ENCODE data around the gene ADARB2. TPM values are rescaled to one million over a fixed set of nuclear protein-coding genes. Genes with fewer than 3 reads are reported as not detected.

Gene ADARB2
- total RNA-seq, 4 donors from 2014 or later: 0.80 to 4.9 (median 2.3) TPM

DNA sequence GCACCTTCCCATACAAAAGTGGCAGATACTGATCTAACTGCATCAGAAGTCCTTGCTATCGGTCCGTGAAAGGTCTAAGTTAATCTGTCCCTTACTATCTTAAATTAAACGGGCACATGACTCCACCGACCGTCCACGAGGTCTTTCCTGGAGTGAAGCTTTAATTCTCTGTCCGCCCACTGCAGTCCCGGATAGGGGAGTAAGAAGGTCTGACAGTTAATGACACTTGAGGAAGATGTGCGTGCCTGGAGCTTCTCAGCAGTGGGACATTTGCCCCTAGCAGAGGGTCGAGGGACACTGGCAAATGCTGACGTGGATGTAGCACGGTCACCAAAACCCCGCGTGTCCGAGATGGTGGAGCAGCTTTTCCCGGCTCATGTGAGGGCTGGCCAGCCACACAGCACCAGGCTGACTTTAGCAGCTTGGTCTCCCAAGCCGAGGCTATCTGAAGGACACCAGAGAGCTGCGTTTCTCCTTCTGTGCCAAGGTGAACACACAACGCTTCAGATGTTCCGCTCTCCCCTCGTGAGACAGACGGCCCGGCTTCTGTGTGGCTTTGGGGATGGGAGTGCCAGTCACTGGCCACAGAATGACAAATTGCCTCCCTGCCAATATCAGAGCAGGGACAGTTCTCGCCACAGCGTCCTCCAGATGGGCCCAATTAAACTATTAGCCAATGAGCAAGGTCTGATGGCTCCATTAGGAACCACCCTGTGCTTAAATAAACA, 86.6 kb downstream of the ADARB2 start:
- WGBS, 2 donors (ENCODE audit: low coverage in 1 of 2): 77 to 80% methylated on average over 4 to 24 of the region's 25 CpGs
- Histone ChIP-seq H3K4me3 (no peak overlapping the region), H3K9me3 (no peaks in the 10 kb centered on the region), H3K27ac (no peak overlapping the region), H3K4me1 (peaks cover 0 to 8% (median 0%) of the 10 kb centered on the region in 4 donors), H3K36me3 (no peaks in the 10 kb centered on the region), H3K27me3 (no peaks in the 10 kb centered on the region)
- no peak for DNase-seq
- TF ChIP-seq POLR2AphosphoS5 (IDR thresholded peaks at IDR 0.05): no peak
- intact Hi-C loops (cut with DNase I; ENCODE audit: low total_unique reads): no loop called here
- in situ Hi-C loops (cut with MboI; ENCODE audit: low pct_ligation_motif_present in 1 of 4, low pct_unique_long_range_greater_than_20kb in 1 of 4, low sequenced_read_pairs in 3 of 4): no loop called here

GRCh38 chr10:1648648-1649047, 88.7 kb downstream of the ADARB2 start:
- Histone ChIP-seq H3K36me3 (no peaks in the 10 kb centered on the region), H3K27me3 (no peaks in the 10 kb centered on the region), H3K4me1 (no peaks in the 10 kb centered on the region), H3K4me3 (no peak overlapping the region), H3K9me3 (no peaks in the 10 kb centered on the region), H3K27ac (no peak overlapping the region)
- intact Hi-C loops (cut with DNase I; ENCODE audit: low total_unique reads) (no loop called here), in situ Hi-C loops (cut with MboI; ENCODE audit: low pct_ligation_motif_present in 1 of 4, low pct_unique_long_range_greater_than_20kb in 1 of 4, low sequenced_read_pairs in 3 of 4) (no loop called here)
- 75% methylated on average over 12 of the region's 12 CpGs; no CpG with 5 or more reads in 1 of the 2 donors for WGBS, 2 donors (ENCODE audit: low coverage in 1 of 2)
- no peak for DNase-seq
- TF ChIP-seq POLR2A (IDR thresholded peaks at IDR 0.05): no peak

DNA sequence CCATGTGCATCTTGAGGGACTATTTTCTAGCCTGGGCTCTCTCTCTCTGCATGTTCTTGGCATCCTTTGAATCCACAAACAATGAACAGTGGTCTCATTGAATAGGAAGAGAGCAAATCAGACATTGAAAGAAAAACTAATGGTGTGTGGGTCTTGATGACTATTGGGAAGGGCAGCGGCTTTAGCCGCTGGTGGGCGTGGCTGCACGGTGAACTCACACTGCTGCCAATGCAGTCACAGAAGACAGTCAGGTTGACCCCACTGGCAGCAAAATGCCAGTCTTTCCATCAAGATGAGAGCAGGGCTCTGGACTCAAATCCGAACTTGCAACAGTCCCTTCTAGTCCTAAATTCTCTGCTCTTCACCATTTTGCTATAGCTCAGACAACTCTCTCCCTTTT, 91.0 kb downstream of the ADARB2 start:
- in situ Hi-C loops (cut with MboI; ENCODE audit: low pct_ligation_motif_present in 1 of 4, low pct_unique_long_range_greater_than_20kb in 1 of 4, low sequenced_read_pairs in 3 of 4): no loop called here

DNA sequence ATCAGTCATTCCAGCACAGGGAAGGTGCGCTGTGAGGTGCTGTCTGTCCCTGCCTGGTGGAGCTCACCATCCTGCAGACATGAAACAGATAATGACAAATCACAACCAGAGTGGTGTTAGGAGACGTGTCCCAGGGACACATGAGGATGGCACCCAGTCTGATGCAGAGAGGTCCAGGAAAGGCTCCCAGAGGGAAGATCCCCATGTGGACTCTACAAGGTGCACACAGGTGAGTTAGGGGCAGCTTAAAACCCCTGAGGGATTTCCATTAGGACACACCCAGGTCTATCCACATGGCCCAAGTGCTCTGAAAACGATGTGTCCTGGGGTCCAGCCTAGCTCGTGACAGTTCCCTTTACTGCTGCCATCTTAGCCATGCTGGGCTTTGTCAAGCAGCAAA, 91.4 kb downstream of the ADARB2 start:
- intact Hi-C loops (cut with DNase I; ENCODE audit: low total_unique reads) (no loop called here), in situ Hi-C loops (cut with MboI; ENCODE audit: low pct_ligation_motif_present in 1 of 4, low pct_unique_long_range_greater_than_20kb in 1 of 4, low sequenced_read_pairs in 3 of 4) (no loop called here)
- Histone ChIP-seq H3K4me3 (no peak overlapping the region), H3K4me1 (no peaks in the 10 kb centered on the region), H3K27me3 (no peaks in the 10 kb centered on the region), H3K27ac (no peak overlapping the region), H3K9me3 (no peaks in the 10 kb centered on the region), H3K36me3 (no peaks in the 10 kb centered on the region)
- no peak for DNase-seq
- WGBS, 2 donors (ENCODE audit: low coverage in 1 of 2): 68% methylated on average over 4 of the region's 4 CpGs; no CpG with 5 or more reads in 1 of the 2 donors
- TF ChIP-seq POLR2A (IDR thresholded peaks at IDR 0.05) (no peak), EP300 (IDR thresholded peaks at IDR 0.05; ENCODE audit: low read depth) (no peak), POLR2AphosphoS5 (IDR thresholded peaks at IDR 0.05) (no peak)
- TF ChIP-seq, protein P1, sequence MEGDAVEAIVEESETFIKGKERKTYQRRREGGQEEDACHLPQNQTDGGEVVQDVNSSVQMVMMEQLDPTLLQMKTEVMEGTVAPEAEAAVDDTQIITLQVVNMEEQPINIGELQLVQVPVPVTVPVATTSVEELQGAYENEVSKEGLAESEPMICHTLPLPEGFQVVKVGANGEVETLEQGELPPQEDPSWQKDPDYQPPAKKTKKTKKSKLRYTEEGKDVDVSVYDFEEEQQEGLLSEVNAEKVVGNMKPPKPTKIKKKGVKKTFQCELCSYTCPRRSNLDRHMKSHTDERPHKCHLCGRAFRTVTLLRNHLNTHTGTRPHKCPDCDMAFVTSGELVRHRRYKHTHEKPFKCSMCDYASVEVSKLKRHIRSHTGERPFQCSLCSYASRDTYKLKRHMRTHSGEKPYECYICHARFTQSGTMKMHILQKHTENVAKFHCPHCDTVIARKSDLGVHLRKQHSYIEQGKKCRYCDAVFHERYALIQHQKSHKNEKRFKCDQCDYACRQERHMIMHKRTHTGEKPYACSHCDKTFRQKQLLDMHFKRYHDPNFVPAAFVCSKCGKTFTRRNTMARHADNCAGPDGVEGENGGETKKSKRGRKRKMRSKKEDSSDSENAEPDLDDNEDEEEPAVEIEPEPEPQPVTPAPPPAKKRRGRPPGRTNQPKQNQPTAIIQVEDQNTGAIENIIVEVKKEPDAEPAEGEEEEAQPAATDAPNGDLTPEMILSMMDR (IDR thresholded peaks at IDR 0.05): no peak

More for the DNA sequence above, 91.0 kb downstream of the ADARB2 start:
- Histone ChIP-seq H3K27ac (no peak overlapping the region), H3K4me1 (no peaks in the 10 kb centered on the region), H3K4me3 (no peak overlapping the region), H3K36me3 (no peaks in the 10 kb centered on the region), H3K27me3 (no peaks in the 10 kb centered on the region), H3K9me3 (no peaks in the 10 kb centered on the region)
- TF ChIP-seq POLR2A (IDR thresholded peaks at IDR 0.05) (no peak), EP300 (IDR thresholded peaks at IDR 0.05; ENCODE audit: low read depth) (no peak), POLR2AphosphoS5 (IDR thresholded peaks at IDR 0.05) (no peak)
- TF ChIP-seq, protein P1 (IDR thresholded peaks at IDR 0.05): no peak
- WGBS, 2 donors (ENCODE audit: low coverage in 1 of 2): 61 to 76% methylated on average over 4 to 5 of the region's 5 CpGs
- intact Hi-C loops (cut with DNase I; ENCODE audit: low total_unique reads): no loop called here
- DNase-seq: no peak

DNA sequence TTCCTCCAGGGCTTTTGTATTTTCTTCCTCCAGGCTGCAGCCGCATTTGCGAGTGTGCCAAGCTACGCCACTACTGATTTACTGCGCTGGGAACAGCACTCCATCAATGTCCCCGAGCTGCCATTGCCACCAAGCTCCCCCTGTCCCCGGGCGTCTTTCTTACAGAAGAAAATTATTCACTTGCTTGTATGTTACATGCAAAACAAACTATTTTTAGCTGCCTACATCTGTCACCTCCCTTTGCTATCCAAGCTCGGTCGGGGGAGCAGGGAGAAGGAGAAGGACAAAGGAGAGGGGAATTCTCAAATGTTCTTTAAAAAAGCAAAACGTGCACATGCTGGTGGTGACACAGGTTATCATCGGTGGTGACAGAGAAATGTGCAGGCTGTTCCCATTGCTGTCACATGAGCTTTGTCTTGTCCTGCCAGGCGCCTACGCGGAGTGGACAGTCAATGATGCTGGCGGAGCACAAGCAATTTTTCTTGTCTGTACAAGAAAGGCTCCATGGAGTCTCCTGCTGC, 93.1 kb downstream of the ADARB2 start:
- in situ Hi-C loops (cut with MboI; ENCODE audit: low pct_ligation_motif_present in 1 of 4, low pct_unique_long_range_greater_than_20kb in 1 of 4, low sequenced_read_pairs in 3 of 4): no loop called here
- WGBS, 2 donors (ENCODE audit: low coverage in 1 of 2): 84 to 86% methylated on average over 11 to 15 of the region's 15 CpGs

More for the DNA sequence above, 93.1 kb downstream of the ADARB2 start:
- Histone ChIP-seq H3K27ac (no peak overlapping the region), H3K4me1 (no peaks in the 10 kb centered on the region), H3K27me3 (no peaks in the 10 kb centered on the region), H3K36me3 (no peaks in the 10 kb centered on the region), H3K9me3 (no peaks in the 10 kb centered on the region), H3K4me3 (no peak overlapping the region)
- intact Hi-C loops (cut with DNase I; ENCODE audit: low total_unique reads): no loop called here
- DNase-seq: no peak
- TF ChIP-seq EP300 (IDR thresholded peaks at IDR 0.05; ENCODE audit: low read depth): no peak
- no peak for TF ChIP-seq POLR2A (IDR thresholded peaks at IDR 0.05)
- TF ChIP-seq, protein P1 (IDR thresholded peaks at IDR 0.05): no peak
- no peak for TF ChIP-seq POLR2AphosphoS5 (IDR thresholded peaks at IDR 0.05)
